Inferior parietal cortex (tissue), 1 donor: ENCODE results near the gene PTPN14.

ENCODE experiments used
- DNase-seq: peaks from one replicate; pipeline ENCODE4 v3.0.0-alpha.2; 2016; ENCODE audit errors: extremely low spot score

Gene PTPN14

GRCh38 chr1:214568328-214568727, 16.9 kb upstream of the PTPN14 start:
- no peak for DNase-seq

- DNase-seq = no peak
Measured at GRCh38 chr1:214567481-214567980, 16.1 kb upstream of the PTPN14 start.

GRCh38 chr1:214566158-214567104, 15.0 kb upstream of the PTPN14 start:
- DNase-seq = no peak

- no peak for DNase-seq
Measured at GRCh38 chr1:214565310-214565709, 13.9 kb upstream of the PTPN14 start.

DNA sequence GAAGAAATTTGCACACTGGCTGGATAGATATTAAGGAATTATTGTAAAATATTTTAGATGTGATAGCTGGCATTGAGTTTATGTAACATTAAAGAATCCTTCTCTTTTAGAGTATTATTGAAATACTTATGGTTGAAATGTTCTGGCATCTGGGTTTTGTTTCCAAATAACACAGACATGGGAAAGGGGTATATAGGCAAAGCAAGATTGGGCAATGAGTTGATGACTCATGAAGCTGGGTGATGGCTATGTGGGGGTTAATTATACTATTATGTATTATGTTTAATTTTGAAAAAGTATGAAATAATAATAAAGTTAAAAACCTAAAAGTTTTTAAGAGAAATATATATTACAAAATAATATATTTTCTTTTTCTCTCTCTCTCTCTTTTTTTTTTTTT, 12.5 kb upstream of the PTPN14 start:
- DNase-seq = no peak

DNA sequence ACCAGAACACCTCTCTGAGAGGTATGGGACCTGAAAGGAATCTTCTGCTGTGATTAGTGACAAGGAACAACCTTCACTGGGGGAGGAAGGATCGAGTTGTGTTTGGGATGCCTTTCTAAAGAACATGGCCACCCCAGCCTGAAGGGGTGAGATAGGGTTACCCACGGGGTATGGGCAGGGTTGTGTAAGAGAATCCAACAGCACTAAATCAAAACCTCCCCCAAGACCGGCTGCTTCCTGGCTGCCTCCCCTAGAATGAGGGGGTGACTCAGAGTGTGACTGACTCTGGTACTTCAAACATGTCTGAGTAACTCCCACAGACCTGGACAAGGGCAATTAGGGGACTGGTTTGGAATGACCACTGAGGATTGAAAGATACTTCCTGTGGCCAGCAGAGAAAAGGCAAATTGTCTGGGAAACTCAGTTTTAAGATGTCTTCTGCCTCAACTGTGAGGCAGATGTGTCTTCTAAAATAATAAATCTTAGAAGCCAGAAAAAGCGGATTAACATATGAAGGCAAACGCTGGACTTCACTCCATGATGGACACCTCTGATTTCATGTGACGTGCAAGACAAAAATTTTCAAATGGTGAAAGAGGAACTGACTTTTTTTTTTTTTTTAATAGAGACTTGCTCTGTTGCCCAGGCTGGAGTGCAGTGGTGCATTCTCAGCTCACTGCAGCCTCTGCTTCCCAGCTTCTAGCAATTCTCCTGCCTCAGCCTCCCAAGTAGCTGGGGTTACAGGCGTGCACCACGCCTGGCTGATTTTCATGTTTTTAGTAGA, 6.7 kb upstream of the PTPN14 start:
- no peak for DNase-seq

GRCh38 chr1:214553142-214553710, 1.8 kb upstream of the PTPN14 start:
- DNase-seq = no peak

DNA sequence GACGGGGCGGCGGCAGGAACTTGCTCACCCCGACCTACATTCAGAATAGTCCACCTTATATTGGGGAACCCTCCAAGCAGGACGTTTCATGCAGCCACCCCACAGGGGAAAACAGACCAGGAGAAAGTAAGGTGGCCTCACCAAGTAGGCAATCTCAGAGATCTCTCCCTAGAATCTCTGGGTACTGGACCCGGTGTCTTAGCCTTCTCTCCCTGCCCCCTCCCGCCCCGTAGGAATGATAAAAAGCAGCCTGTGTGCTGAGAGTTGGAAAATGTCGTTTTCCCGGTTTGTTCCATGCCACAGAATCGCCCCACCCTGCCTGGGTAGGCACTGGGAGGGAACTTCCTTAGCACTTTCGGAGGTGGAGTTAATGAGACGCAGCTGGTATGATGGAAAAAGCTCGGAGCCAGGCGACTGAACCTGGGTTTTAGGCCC, 789 bp upstream of the PTPN14 start:
- no peak for DNase-seq

GRCh38 chr1:214550857-214551435, 456 bp downstream of the PTPN14 start:
- no peak for DNase-seq

GRCh38 chr1:214550013-214550856, 1.2 kb downstream of the PTPN14 start:
- no peak for DNase-seq

DNA sequence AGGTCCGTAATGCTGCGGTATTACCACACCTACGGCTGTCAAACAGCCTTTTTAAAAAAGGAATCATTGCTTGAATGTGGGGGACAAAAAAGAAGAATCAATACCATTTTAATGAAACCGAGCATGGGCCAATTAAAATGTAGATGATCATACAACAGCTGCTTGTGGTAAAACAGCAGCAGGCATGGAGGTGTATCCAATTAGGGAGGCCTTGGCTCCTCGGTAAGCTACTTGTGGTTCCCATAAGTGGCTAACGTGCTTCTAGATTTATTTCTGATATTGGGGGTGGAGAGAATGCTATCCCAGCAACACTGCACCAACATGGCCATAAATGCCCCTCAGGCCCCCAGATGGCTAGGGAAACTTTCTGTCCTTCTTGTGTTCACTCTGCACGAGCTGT, 1.8 kb downstream of the PTPN14 start:
- no peak for DNase-seq

GRCh38 chr1:214548988-214549387, 2.4 kb downstream of the PTPN14 start:
- no peak for DNase-seq

DNA sequence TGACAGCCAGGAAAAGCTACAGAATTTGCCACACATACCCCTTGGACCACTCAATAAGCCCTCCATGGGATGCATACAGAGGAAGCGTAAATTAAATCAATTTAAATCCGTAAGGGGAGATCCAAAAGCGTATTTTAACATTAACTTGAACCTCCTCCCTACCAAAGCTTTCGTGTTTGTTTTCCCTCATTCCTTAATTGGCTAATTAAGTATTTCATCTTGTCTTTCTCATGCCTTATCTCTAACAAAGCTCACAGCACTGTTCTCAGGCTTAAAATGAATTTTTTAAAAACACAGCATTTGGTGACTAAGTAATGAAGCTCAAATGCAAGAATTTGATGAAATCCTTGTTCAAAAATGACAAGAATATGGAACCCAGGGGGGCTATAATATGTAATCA, 3.1 kb downstream of the PTPN14 start:
- DNase-seq = no peak

- no peak for DNase-seq
Measured at GRCh38 chr1:214547747-214548146, 3.7 kb downstream of the PTPN14 start.

DNA sequence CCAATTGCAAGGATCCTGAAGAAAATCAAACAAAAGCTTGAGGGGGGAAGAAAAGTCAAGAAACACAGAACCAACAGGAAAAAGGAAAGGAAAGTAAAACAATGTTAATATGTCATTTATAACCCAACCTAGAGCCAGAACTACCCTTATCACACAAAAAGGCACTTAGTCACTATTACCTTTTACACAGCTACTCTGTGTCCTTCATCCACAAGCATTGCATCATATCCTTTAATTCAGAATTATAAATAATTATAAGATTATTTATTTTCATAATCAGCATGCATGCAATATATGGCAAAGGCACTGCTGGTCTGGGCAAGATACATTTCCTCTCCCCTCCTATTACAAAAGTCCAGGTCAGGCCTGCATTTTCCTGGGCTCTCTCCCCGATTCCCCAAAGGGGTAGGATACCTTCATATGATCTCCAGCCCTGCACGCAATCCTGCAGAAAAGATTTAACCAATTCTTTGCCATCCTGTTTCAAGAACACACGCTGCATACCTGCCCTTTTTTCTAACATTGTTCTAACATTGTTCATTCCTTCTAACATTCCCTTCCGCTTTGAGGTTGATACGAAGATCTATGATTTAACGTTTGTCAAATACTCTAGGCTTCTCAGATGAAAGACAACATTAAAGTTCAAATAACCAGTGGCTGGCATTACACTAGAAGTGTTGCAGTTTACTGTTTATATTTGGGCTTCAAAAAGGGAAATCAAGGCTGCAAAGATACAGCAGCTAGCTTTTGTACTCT, 4.3 kb downstream of the PTPN14 start:
- no peak for DNase-seq

DNA sequence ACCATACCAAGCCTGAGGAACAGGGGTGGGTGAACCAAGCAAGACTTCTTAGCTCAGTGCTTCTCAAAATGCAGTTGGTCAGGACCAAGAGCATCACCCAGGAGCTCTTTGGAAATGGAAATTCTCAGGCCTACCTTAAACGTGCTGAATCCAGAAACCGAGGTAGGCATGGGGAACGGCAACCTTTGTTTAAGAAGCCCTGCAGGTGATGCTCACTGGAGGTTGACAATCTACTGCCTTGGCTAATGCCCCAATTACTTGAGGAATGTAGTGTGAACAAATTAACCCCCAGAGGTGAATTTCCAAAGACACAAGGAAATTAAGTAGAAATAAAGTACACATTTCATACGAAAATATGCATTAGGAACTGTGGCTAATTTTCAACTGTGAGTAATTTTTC, 5.3 kb downstream of the PTPN14 start:
- no peak for DNase-seq

GRCh38 chr1:214545293-214545692, 6.1 kb downstream of the PTPN14 start:
- no peak for DNase-seq

- DNase-seq = no peak
Measured at GRCh38 chr1:214544791-214545190, 6.6 kb downstream of the PTPN14 start.

DNA sequence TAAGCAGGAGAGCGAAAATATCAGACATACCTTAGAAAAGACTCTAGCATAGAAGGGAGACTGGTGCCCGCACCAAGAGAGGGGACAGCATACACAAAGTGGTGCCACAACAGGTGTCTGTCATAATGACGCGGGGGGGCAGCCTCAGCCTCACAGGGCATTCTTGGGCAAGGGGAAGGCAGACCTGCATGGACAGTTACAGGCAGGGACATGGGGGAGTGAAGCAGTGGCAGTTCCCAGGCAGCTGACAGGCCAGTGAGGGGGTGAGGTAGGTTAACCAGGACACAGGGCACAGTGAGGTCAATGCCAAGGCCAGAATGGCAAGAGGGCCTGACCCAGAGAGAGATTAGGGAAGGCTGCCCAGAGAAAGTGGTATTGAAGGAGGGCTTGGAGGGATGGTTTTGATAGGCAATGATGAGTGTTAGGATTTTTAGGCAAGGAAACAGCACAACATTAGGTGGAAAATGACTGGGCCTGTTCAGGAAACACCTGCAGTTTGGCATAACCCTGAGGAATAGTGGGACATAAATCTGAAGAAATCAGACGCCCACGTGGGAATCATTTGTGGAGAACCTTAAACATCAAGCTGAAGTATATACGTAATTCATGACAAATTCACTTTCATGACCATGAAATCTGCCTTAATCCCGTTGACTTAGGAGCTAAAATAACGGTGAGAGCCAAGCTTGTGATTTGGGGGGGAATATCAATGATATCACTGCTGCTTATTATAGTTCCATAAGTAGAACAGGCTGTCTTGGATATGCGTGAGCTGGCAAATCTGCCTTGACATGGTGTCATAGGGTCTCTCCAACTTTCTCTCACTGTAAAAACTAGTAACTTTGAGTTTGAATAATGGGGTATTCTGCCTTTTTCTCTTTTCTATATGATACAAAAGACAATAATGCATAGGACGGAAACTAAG, 8.9 kb downstream of the PTPN14 start:
- DNase-seq = no peak
